GM12878 (cell line): ENCODE data around the gene FAM50A. TPM values are rescaled to one million over a fixed set of nuclear protein-coding genes. Genes with fewer than 3 reads are reported as not detected.

Experiments
- BACH1 ChIP-seq: fragments of 450-650 bp; IDR thresholded peaks from 2 replicates; pipeline ENCODE4 v1.6.1; 2017; ENCODE audit warnings: mild to moderate bottlenecking, borderline replicate concordance
- BCL11A ChIP-seq: IDR thresholded peaks from 2 replicates; pipeline ENCODE4 v1.6.1; 2011; ENCODE audit warnings: low read depth, low read length
- BMI1 ChIP-seq: fragments of 450-650 bp; IDR thresholded peaks from 2 replicates; pipeline ENCODE4 v1.6.1; 2016; ENCODE audit warnings: mild to moderate bottlenecking, moderate library complexity, borderline replicate concordance
- CBX3 ChIP-seq: fragments of 200-600 bp; sonication (generic); IDR thresholded peaks from 2 replicates; pipeline ENCODE4 v1.6.1; 2016; ENCODE audit warnings: low read depth, borderline replicate concordance
- FOXK2 ChIP-seq: fragments of 450-650 bp; IDR thresholded peaks from 2 replicates; pipeline ENCODE4 v1.6.1; 2017; ENCODE audit warnings: mild to moderate bottlenecking, moderate library complexity
- IRF3 ChIP-seq: fragments of 450-650 bp; IDR thresholded peaks from 2 replicates; pipeline ENCODE4 v1.6.1; 2014; ENCODE audit warnings: mild to moderate bottlenecking
- LARP7 ChIP-seq: fragments of 450-650 bp; IDR thresholded peaks from 2 replicates; pipeline ENCODE4 v1.6.1; 2017; ENCODE audit warnings: mild to moderate bottlenecking
- MEF2A ChIP-seq: IDR thresholded peaks from 2 replicates; pipeline ENCODE4 v1.6.1; 2011; ENCODE audit warnings: low read depth, mild to moderate bottlenecking, low read length, moderate library complexity; ENCODE audit not compliant: insufficient read depth
- MLLT1 ChIP-seq: fragments of 450-650 bp; IDR thresholded peaks from 2 replicates; pipeline ENCODE4 v1.6.1; 2016; ENCODE audit warnings: mild to moderate bottlenecking
- MTA2 ChIP-seq: fragments of 450-650 bp; IDR thresholded peaks from 2 replicates; pipeline ENCODE4 v1.6.1; 2016; ENCODE audit warnings: low read depth, mild to moderate bottlenecking, moderate library complexity
- NFYB ChIP-seq: IDR thresholded peaks from 2 replicates; pipeline ENCODE4 v1.6.1; 2011; ENCODE audit warnings: low read depth, mild to moderate bottlenecking, low read length, improper control_type of control experiment, moderate library complexity; ENCODE audit not compliant: insufficient read depth
- NR2F1 ChIP-seq: fragments of 450-650 bp; conservative IDR thresholded peaks from 2 replicates; pipeline ENCODE4 v1.6.1; 2017; ENCODE audit warnings: mild to moderate bottlenecking
- RUNX3 ChIP-seq: IDR thresholded peaks from 2 replicates; pipeline ENCODE4 v1.6.1; 2012; ENCODE audit warnings: low read length, inconsistent platforms
- SMAD1 ChIP-seq: fragments of 450-650 bp; IDR thresholded peaks from 2 replicates; pipeline ENCODE4 v1.6.1; 2018; ENCODE audit warnings: mild to moderate bottlenecking, low read depth; ENCODE audit not compliant: partially characterized antibody
- SREBF1 ChIP-seq: IDR thresholded peaks from 2 replicates; pipeline ENCODE4 v1.6.1; 2012; ENCODE audit warnings: mild to moderate bottlenecking, low read length
- SRF ChIP-seq, 2 experiments: IDR thresholded peaks; 2 replicates each; pipeline ENCODE4 v1.6.1; 2011; ENCODE audit warnings: low read depth in 2 of 2, low read length in 2 of 2, mild to moderate bottlenecking in 1 of 2, moderate library complexity in 1 of 2
- STAT3 ChIP-seq: IDR thresholded peaks from 2 replicates; pipeline ENCODE4 v1.6.1; 2011; ENCODE audit warnings: low read depth, low read length, improper control_type of control experiment
- ZBED1 ChIP-seq: IDR thresholded peaks from 2 replicates; pipeline ENCODE4 v1.6.1; 2016; ENCODE audit warnings: borderline replicate concordance
- ZNF24 ChIP-seq: fragments of 450-650 bp; IDR thresholded peaks from 2 replicates; pipeline ENCODE4 v1.6.1; 2017; ENCODE audit warnings: antibody characterized with exemption, mild to moderate bottlenecking
- ZNF274 ChIP-seq: IDR thresholded peaks from one replicate; pipeline ENCODE4 v1.8.0; 2011; ENCODE audit not compliant: insufficient read length, insufficient read depth
- ZSCAN29 ChIP-seq: fragments of 450-650 bp; IDR thresholded peaks from 2 replicates; pipeline ENCODE4 v1.6.1; 2017; ENCODE audit warnings: mild to moderate bottlenecking, moderate library complexity
- polyA plus RNA-seq, 11 experiments: library from polyadenylated mRNA; depleted of rRNA in 4 of 11; unstranded in 6 of 11; stranded (reverse) in 5 of 11; fragments of >200 nt; fragmentation: Nextera tagmentation in 4 of 11; fragmentation: Illumina TruSeq in 1 of 11; extraction: Ambion mirVana in 4 of 11; extraction: Trizol in 1 of 11; gene quantifications; 1 replicate in 1 of 11; 2 replicates in 10 of 11; pipeline versions ENCODE4 v1.2.1 to v1.2.3, GENCODE V29; 2011 to 2016; ENCODE audit warnings: inconsistent platforms in 2 of 11, missing spikeins in 2 of 11, low read depth in 1 of 11
- total RNA-seq, 4 experiments: library from RNA; depleted of rRNA in 3 of 4; stranded (reverse); fragments of >200 nt in 3 of 4; fragmentation: Illumina TruSeq in 1 of 4; extraction: Trizol in 1 of 4; gene quantifications; 2 replicates each; pipeline versions ENCODE4 v1.2.1 to v1.2.3, GENCODE V29; 2013 to 2021
- TF ChIP-seq, protein P1 (sequence below): IDR thresholded peaks from 2 replicates; pipeline ENCODE4 v1.6.1; 2012; ENCODE audit warnings: low read depth, low read length, improper control_type of control experiment
- TF ChIP-seq, protein P2 (sequence below): fragments of 450-650 bp; IDR thresholded peaks from 2 replicates; pipeline ENCODE4 v1.6.1; 2017; ENCODE audit warnings: low read depth, mild to moderate bottlenecking, moderate library complexity
- TF ChIP-seq, protein P3 (sequence below): fragments of 450-650 bp; IDR thresholded peaks from 2 replicates; pipeline ENCODE4 v1.6.1; 2017; ENCODE audit warnings: borderline replicate concordance
- TF ChIP-seq, protein P4 (sequence below): fragments of 450-650 bp; IDR thresholded peaks from 2 replicates; pipeline ENCODE4 v1.6.1; 2016; ENCODE audit warnings: mild to moderate bottlenecking

FAM50A gene
- total and polyA plus RNA-seq, 10 of the 15 experiments (the other 5 are each of a cell fraction or from before 2014, with no cell fraction given): 4.2 to 46.7 (median 34.6) TPM

- TF ChIP-seq NFYB (no peak), ZNF274 (no peak), RUNX3 (0 out of 2 replicates have a peak, but pooled peaks have one; percentile 11), LARP7 (no peak), FOXK2 (no peak), CBX3 (no peak), ZSCAN29 (no peak), BACH1 (peak; percentile 87), BCL11A (no peak), BMI1 (0 out of 2 replicates have a peak, but pooled peaks have one; percentile 41), NR2F1 (no peak), ZBED1 (peak; percentile 91; the same call in 1 of the 2 replicates), SRF (IDR thresholded peaks at IDR 0.05; ENCODE audit: low read depth in 2 of 2, low read length in 2 of 2) (no peak), MTA2 (no peak), IRF3 (no peak), SREBF1 (no peak), MEF2A (no peak), MLLT1 (no peak), STAT3 (no peak), SMAD1 (no peak), ZNF24 (no peak)
- TF ChIP-seq, protein P1, sequence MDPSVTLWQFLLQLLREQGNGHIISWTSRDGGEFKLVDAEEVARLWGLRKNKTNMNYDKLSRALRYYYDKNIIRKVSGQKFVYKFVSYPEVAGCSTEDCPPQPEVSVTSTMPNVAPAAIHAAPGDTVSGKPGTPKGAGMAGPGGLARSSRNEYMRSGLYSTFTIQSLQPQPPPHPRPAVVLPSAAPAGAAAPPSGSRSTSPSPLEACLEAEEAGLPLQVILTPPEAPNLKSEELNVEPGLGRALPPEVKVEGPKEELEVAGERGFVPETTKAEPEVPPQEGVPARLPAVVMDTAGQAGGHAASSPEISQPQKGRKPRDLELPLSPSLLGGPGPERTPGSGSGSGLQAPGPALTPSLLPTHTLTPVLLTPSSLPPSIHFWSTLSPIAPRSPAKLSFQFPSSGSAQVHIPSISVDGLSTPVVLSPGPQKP: no peak
- TF ChIP-seq, protein P2, sequence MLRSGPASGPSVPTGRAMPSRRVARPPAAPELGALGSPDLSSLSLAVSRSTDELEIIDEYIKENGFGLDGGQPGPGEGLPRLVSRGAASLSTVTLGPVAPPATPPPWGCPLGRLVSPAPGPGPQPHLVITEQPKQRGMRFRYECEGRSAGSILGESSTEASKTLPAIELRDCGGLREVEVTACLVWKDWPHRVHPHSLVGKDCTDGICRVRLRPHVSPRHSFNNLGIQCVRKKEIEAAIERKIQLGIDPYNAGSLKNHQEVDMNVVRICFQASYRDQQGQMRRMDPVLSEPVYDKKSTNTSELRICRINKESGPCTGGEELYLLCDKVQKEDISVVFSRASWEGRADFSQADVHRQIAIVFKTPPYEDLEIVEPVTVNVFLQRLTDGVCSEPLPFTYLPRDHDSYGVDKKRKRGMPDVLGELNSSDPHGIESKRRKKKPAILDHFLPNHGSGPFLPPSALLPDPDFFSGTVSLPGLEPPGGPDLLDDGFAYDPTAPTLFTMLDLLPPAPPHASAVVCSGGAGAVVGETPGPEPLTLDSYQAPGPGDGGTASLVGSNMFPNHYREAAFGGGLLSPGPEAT: no peak
- TF ChIP-seq, protein P3, sequence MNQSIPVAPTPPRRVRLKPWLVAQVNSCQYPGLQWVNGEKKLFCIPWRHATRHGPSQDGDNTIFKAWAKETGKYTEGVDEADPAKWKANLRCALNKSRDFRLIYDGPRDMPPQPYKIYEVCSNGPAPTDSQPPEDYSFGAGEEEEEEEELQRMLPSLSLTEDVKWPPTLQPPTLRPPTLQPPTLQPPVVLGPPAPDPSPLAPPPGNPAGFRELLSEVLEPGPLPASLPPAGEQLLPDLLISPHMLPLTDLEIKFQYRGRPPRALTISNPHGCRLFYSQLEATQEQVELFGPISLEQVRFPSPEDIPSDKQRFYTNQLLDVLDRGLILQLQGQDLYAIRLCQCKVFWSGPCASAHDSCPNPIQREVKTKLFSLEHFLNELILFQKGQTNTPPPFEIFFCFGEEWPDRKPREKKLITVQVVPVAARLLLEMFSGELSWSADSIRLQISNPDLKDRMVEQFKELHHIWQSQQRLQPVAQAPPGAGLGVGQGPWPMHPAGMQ: no peak
- TF ChIP-seq, protein P4, sequence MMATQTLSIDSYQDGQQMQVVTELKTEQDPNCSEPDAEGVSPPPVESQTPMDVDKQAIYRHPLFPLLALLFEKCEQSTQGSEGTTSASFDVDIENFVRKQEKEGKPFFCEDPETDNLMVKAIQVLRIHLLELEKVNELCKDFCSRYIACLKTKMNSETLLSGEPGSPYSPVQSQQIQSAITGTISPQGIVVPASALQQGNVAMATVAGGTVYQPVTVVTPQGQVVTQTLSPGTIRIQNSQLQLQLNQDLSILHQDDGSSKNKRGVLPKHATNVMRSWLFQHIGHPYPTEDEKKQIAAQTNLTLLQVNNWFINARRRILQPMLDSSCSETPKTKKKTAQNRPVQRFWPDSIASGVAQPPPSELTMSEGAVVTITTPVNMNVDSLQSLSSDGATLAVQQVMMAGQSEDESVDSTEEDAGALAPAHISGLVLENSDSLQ: no peak
Observed at GRCh38 chrX:154401045-154401799, 42.7 kb upstream of the FAM50A start (continued).
